K562 (cell line): ENCODE results near the gene CDPF1.

Experiments
- POLR2A ChIP-seq: fragments of 450-650 bp; conservative IDR thresholded peaks from 2 replicates; pipeline ENCODE4 v1.6.1; 2016
- ZNF24 ChIP-seq: fragments of 450-650 bp; IDR thresholded peaks from 2 replicates; pipeline ENCODE4 v1.6.1; 2016
- ZNF274 ChIP-seq: IDR thresholded peaks from 2 replicates; pipeline ENCODE4 v1.6.1; 2011; ENCODE audit warnings: low read depth, mild to moderate bottlenecking, low read length, moderate library complexity, borderline replicate concordance

GRCh38 chr22:46198274-46198673 is 51.8 kb downstream of the CDPF1 start:
- no peak for TF ChIP-seq ZNF274
- no peak for TF ChIP-seq POLR2A
- no peak for TF ChIP-seq ZNF24
